HG03159 (cell line): ENCODE results near the gene CLIC3.
"Not testable (repeated sequence)": the region's sequence is repeated elsewhere in the genome, so short reads cannot be mapped to it uniquely, and the experiment has no call there.

ENCODE experiments used
- ATAC-seq: cut with Tn5 transposase; IDR thresholded peaks from one replicate; pipeline ENCODE4 v1.9.1; 2021; ENCODE audit warnings: mild to moderate bottlenecking, moderate library complexity; ENCODE audit not compliant: unreplicated experiment

Gene CLIC3

GRCh38 chr9:137004285-137004684 lies 7.9 kb upstream of the CLIC3 start:
- ATAC-seq, result not testable (repeated sequence)

- ATAC-seq, result no peak
These were observed 6.3 kb upstream of the CLIC3 start for GRCh38 chr9:137002646-137003041.

- no peak for ATAC-seq
These were observed 5.7 kb upstream of the CLIC3 start for GRCh38 chr9:137001857-137002645.

- peak; percentile 81 for ATAC-seq
These were observed 4.0 kb upstream of the CLIC3 start for GRCh38 chr9:137000177-137000930.

- ATAC-seq, result no peak
These were observed 1.5 kb upstream of the CLIC3 start for GRCh38 chr9:136997830-136998234.

GRCh38 chr9:136997371-136997770 lies 1.0 kb upstream of the CLIC3 start:
- ATAC-seq, result no peak

GRCh38 chr9:136995772-136996311 lies 526 bp downstream of the CLIC3 start:
- no peak for ATAC-seq

- no peak for ATAC-seq
These were observed 1.0 kb downstream of the CLIC3 start for GRCh38 chr9:136995362-136995761.

- ATAC-seq, result no peak
These were observed 1.5 kb downstream of the CLIC3 start for GRCh38 chr9:136994888-136995230.

- ATAC-seq, result no peak
These were observed 2.0 kb downstream of the CLIC3 start for GRCh38 chr9:136994180-136994887.

GRCh38 chr9:136992819-136993369 lies 3.5 kb downstream of the CLIC3 start:
- ATAC-seq, result no peak

- ATAC-seq, result peak; percentile 79
These were observed 4.2 kb downstream of the CLIC3 start, which contains the start of gene PAXX for GRCh38 chr9:136991993-136992818. PAXX (plus strand) TSS chr9:136992422; CDS start chr9:136992444, 22 bp downstream.

- ATAC-seq, result no peak
These were observed 6.0 kb downstream of the CLIC3 start for GRCh38 chr9:136990242-136990911.

- no peak for ATAC-seq
These were observed 7.5 kb downstream of the CLIC3 start for GRCh38 chr9:136988872-136989271.

- ATAC-seq, result no peak
These were observed 10.5 kb downstream of the CLIC3 start for GRCh38 chr9:136985853-136986252.

GRCh38 chr9:136985027-136985602 lies 11.3 kb downstream of the CLIC3 start:
- no peak for ATAC-seq

- no peak for ATAC-seq
These were observed 11.8 kb downstream of the CLIC3 start for GRCh38 chr9:136984464-136985026.

- ATAC-seq, result no peak
These were observed 12.6 kb downstream of the CLIC3 start for GRCh38 chr9:136983656-136984314.
